ENCODE measurements around the gene SUN2. TPM values are rescaled to one million over a fixed set of nuclear protein-coding genes. Genes with fewer than 3 reads are reported as not detected.

SUN2 gene
- total and polyA plus RNA-seq, 9 of the 15 experiments (the other 6 are each of a cell fraction or from before 2014, with no cell fraction given): 0.11 to 42.6 (median 16.7) TPM

DNA sequence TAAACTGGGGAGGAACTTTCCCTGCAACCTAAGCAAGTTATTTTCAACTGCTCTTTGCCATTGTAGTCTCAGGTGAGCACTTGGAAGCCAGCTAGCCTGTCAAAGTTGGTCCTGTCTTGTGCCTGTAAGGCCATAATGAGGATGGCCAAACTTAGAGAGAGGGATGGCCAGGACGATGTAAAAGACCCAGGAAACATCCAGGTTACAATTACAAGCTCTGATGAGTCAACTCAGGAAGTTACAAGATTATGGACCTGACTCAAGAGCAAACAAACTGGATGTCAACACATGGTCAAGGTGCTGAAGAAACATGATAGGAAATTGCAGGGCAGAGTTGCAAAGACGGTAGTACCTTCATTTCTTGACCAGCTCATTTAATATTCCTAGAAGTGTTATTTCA is 48.5 kb downstream of the SUN2 start (continued):
- TF ChIP-seq FOXP4 (CRISPR knock-in tag; IDR thresholded peaks at IDR 0.05; ENCODE audit: borderline replicate concordance) (no peak), CEBPB (tag; IDR thresholded peaks at IDR 0.05) (peak; percentile 32), TAF1 (IDR thresholded peaks at IDR 0.05; ENCODE audit: control insufficient read depth, extremely low read depth, insufficient read depth, low read length, severe bottlenecking) (no peak), FOXA3 (CRISPR knock-in tag; conservative IDR thresholded peaks at IDR 0.05 in 1 of 2, IDR thresholded peaks at IDR 0.05 in 1 of 2) (0 out of 4 replicates have a peak, but pooled peaks of 1 of the 2 experiments have one; percentile 11), IFI16 (CRISPR knock-in tag; IDR thresholded peaks at IDR 0.05) (no peak), ZNF695 (CRISPR knock-in tag; IDR thresholded peaks at IDR 0.05) (no peak), ATF3 (IDR thresholded peaks at IDR 0.05) (peak; percentile 71; the same call in 1 of the 2 replicates), ATF3 (CRISPR knock-in tag; conservative IDR thresholded peaks at IDR 0.05) (no peak), ARID3A (IDR thresholded peaks at IDR 0.05; ENCODE audit: borderline replicate concordance, low read depth, low read length) (no peak), ZNF740 (CRISPR knock-in tag; IDR thresholded peaks at IDR 0.05) (no peak), ZNF740 (tag; IDR thresholded peaks at IDR 0.05) (no peak), HOMEZ (CRISPR knock-in tag; IDR thresholded peaks at IDR 0.05) (no peak), FOXK1 (CRISPR knock-in tag; IDR thresholded peaks at IDR 0.05; ENCODE audit: borderline replicate concordance) (no peak), JUN (IDR thresholded peaks at IDR 0.05; ENCODE audit: borderline replicate concordance, low read depth, low read length) (0 out of 2 replicates have a peak, but pooled peaks have one; percentile 38), JUN (CRISPR knock-in tag; IDR thresholded peaks at IDR 0.05; ENCODE audit: borderline replicate concordance) (no peak), FOXK2 (conservative IDR thresholded peaks at IDR 0.05 in 1 of 2, IDR thresholded peaks at IDR 0.05 in 1 of 2; ENCODE audit: low read depth in 2 of 2) (peak in 1 of 2 experiments; percentile 27; a peak in 1 of 4 replicates)
